H1 (cell line): ENCODE measurements around the gene CHST12. TPM values are rescaled to one million over a fixed set of nuclear protein-coding genes. Genes with fewer than 3 reads are reported as not detected.

Experiments
- HDAC2 ChIP-seq, 2 experiments: fragments of 300-600 bp in 1 of 2; sonication (generic) in 1 of 2; IDR thresholded peaks; 2 replicates each; pipeline ENCODE4 v1.6.1; 2011 to 2012; ENCODE audit warnings: low read depth in 2 of 2, low read length in 2 of 2, mild to moderate bottlenecking in 2 of 2, moderate library complexity in 2 of 2, borderline replicate concordance in 1 of 2, inconsistent platforms in 1 of 2
- SIN3A ChIP-seq, 2 experiments: IDR thresholded peaks in 1 of 2; conservative IDR thresholded peaks in 1 of 2; 2 replicates each; pipeline ENCODE4 v1.6.1; 2011 to 2012; ENCODE audit warnings: low read length in 2 of 2, improper control_type of control experiment in 1 of 2, low read depth in 1 of 2, mild to moderate bottlenecking in 1 of 2
- SIRT6 ChIP-seq: IDR thresholded peaks from one replicate; pipeline ENCODE4 v1.7.1; 2012; ENCODE audit warnings: low read length, inconsistent platforms
- polyA plus RNA-seq, 7 experiments: library from polyadenylated mRNA; depleted of rRNA in 3 of 7; stranded (reverse) in 5 of 7; unstranded in 2 of 7; fragments of >200 nt in 5 of 7; fragments of 200-250 nt in 2 of 7; gene quantifications; 1 replicate in 5 of 7; 2 replicates in 1 of 7; 4 replicates in 1 of 7; pipeline versions ENCODE4 v1.2.1 to v1.2.3, GENCODE V29; 2011 to 2013; ENCODE audit warnings: missing spikeins in 2 of 7, mixed read lengths in 2 of 7
- total RNA-seq: library from RNA; stranded (reverse); fragmentation: NEBNext Ultra II Directional; extraction: Animal tissue kit (Norgen Biotek cat#: 25700); gene quantifications from 2 replicates; pipeline ENCODE4 v1.2.1, GENCODE V29; 2021
- TF ChIP-seq, protein P1 (sequence below): IDR thresholded peaks from 2 replicates; pipeline ENCODE4 v1.6.1; 2011; ENCODE audit warnings: low read depth, mild to moderate bottlenecking, low read length; ENCODE audit not compliant: insufficient read depth

CHST12 gene
- total and polyA plus RNA-seq, 2 of the 8 experiments (the other 6 are each of a cell fraction or from before 2014, with no cell fraction given): 13.4 to 24.1 TPM

DNA sequence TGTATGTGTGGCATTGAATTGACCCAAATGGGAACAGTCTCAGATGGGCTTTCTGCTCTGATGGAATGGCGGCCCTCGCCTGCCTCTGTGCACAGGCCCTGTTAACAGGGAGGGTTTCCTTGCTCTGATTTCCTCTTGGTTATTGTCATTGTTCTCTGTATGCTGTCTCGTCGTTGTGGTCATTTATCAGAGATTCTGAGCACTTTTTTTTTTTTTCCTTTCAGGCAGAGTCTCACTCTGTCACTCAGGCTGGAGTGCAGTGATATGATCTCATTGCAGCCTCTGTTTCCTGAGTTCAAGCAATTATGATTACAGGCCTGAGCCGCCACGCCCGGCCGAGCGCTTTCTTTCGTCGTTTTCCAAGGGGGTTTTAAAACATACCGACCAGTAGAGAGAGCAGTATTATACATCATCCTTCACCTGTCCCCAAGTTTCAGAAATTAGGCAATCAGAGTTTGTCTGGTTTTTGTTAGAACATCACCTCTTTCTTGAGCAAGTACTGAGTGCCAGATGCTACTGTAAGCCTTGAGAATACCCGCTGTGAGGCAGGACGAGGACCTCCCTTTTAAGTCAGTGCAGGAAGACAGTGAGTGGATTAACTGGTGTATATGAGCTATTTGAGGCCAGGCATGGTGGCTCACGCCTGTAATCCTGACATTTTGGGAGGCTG is 6.5 kb downstream of the CHST12 start (continued):
- TF ChIP-seq HDAC2 (IDR thresholded peaks at IDR 0.05; ENCODE audit: borderline replicate concordance in 1 of 2, low read depth in 2 of 2, low read length in 2 of 2) (no peak), SIRT6 (no peak), SIN3A (conservative IDR thresholded peaks at IDR 0.05 in 1 of 2, IDR thresholded peaks at IDR 0.05 in 1 of 2; ENCODE audit: low read depth in 1 of 2, low read length in 2 of 2) (no peak)
- TF ChIP-seq, protein P1, sequence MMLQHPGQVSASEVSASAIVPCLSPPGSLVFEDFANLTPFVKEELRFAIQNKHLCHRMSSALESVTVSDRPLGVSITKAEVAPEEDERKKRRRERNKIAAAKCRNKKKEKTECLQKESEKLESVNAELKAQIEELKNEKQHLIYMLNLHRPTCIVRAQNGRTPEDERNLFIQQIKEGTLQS: no peak
